ENCODE measurements around the gene ABCA1.
"Not testable (repeated sequence)": the region's sequence is repeated elsewhere in the genome, so short reads cannot be mapped to it uniquely, and the experiment has no call there.

The ABCA1 gene

GRCh38 chr9:104855807-104856206, 72.1 kb downstream of the ABCA1 start:
- Histone ChIP-seq H3K14ac (ENCODE audit: low read length) (no peak overlapping the region), H3K4me1 (ENCODE audit: control insufficient read depth in 2 of 2, insufficient read depth in 1 of 2, low read depth in 1 of 2, low read length in 2 of 2) (peaks cover 0 to 2% of the 10 kb centered on the region in 2 donors), H3K4me3 (ENCODE audit: low read length in 2 of 2) (no peak overlapping the region), H3K4me2 (ENCODE audit: insufficient read depth, low read length, poor library complexity, severe bottlenecking) (no peak overlapping the region), H2AK5ac (ENCODE audit: low read depth, low read length) (no peak overlapping the region), H3K4ac (ENCODE audit: low read length) (no peak overlapping the region), H3K27me3 (ENCODE audit: control insufficient read depth in 3 of 3, insufficient read depth in 3 of 3, low read depth in 1 of 3, low read length in 3 of 3) (no peaks in the 10 kb centered on the region), H4K91ac (ENCODE audit: low read depth, low read length, poor library complexity) (no peak overlapping the region), H4K8ac (ENCODE audit: low read depth, low read length) (no peak overlapping the region), H3K9ac (ENCODE audit: low read depth, low read length, poor library complexity) (no peak overlapping the region), H3K23ac (ENCODE audit: low read depth, low read length, poor library complexity) (no peak overlapping the region), H2AFZ (ENCODE audit: low read length) (no peak overlapping the region), H3K79me1 (ENCODE audit: low read depth, low read length) (no peaks in the 10 kb centered on the region), H3K18ac (ENCODE audit: low read length) (no peak overlapping the region), H2BK15ac (ENCODE audit: low read length) (no peak overlapping the region), H3K27ac (replicated peaks; ENCODE audit: low read length) (no peak overlapping the region), H2BK120ac (ENCODE audit: low read depth, low read length) (no peak overlapping the region), H2BK12ac (ENCODE audit: low read length) (no peak overlapping the region), H3K9me3 (replicated peaks in 1 of 2; ENCODE audit: control insufficient read depth in 2 of 2, insufficient read depth in 1 of 2, low read depth in 1 of 2, low read length in 2 of 2) (no peaks in the 10 kb centered on the region), H2BK5ac (ENCODE audit: low read length) (no peak overlapping the region), H3K36me3 (replicated peaks in 1 of 2; ENCODE audit: control insufficient read depth in 2 of 2, insufficient read depth in 2 of 2, low read length in 2 of 2) (peaks cover 9 to 80% of the 10 kb centered on the region in 2 donors)
- WGBS, 2 donors (ENCODE audit: extremely low coverage in 2 of 2, insufficient read length in 2 of 2, insufficient replicate concordance in 1 of 2), result no CpG with 5 or more reads among the region's 3 CpGs
- DNase-seq (ENCODE audit: low spot score), result no peak

- peaks cover 9 to 75% of the 10 kb centered on the region in 2 donors for H3K36me3 ChIP-seq (replicated peaks in 1 of 2; ENCODE audit: control insufficient read depth in 2 of 2, insufficient read depth in 2 of 2, low read length in 2 of 2)
- H3K4me1 ChIP-seq (ENCODE audit: control insufficient read depth in 2 of 2, insufficient read depth in 1 of 2, low read depth in 1 of 2, low read length in 2 of 2); H3K27ac ChIP-seq (replicated peaks; ENCODE audit: low read length); H3K9ac ChIP-seq (ENCODE audit: low read depth, low read length, poor library complexity); DNase-seq (ENCODE audit: low spot score); H2BK5ac ChIP-seq (ENCODE audit: low read length); H3K79me1 ChIP-seq (ENCODE audit: low read depth, low read length); H3K9me3 ChIP-seq (replicated peaks in 1 of 2; ENCODE audit: control insufficient read depth in 2 of 2, insufficient read depth in 1 of 2, low read depth in 1 of 2, low read length in 2 of 2); H2BK120ac ChIP-seq (ENCODE audit: low read depth, low read length); H4K8ac ChIP-seq (ENCODE audit: low read depth, low read length); H3K4me3 ChIP-seq (ENCODE audit: low read length in 2 of 2); H3K27me3 ChIP-seq (ENCODE audit: control insufficient read depth in 3 of 3, insufficient read depth in 3 of 3, low read depth in 1 of 3, low read length in 3 of 3); H4K91ac ChIP-seq (ENCODE audit: low read depth, low read length, poor library complexity); H2AFZ ChIP-seq (ENCODE audit: low read length); H2BK12ac ChIP-seq (ENCODE audit: low read length); H3K4me2 ChIP-seq (ENCODE audit: insufficient read depth, low read length, poor library complexity, severe bottlenecking); H2BK15ac ChIP-seq (ENCODE audit: low read length); H3K18ac ChIP-seq (ENCODE audit: low read length); H3K23ac ChIP-seq (ENCODE audit: low read depth, low read length, poor library complexity); H2AK5ac ChIP-seq (ENCODE audit: low read depth, low read length); H3K14ac ChIP-seq (ENCODE audit: low read length); H3K4ac ChIP-seq (ENCODE audit: low read length): not testable (repeated sequence)
- WGBS, 2 donors (ENCODE audit: extremely low coverage in 2 of 2, insufficient read length in 2 of 2, insufficient replicate concordance in 1 of 2), result no CpG with 5 or more reads among the region's 7 CpGs
Measured at GRCh38 chr9:104855258-104855657, 72.7 kb downstream of the ABCA1 start.

DNA sequence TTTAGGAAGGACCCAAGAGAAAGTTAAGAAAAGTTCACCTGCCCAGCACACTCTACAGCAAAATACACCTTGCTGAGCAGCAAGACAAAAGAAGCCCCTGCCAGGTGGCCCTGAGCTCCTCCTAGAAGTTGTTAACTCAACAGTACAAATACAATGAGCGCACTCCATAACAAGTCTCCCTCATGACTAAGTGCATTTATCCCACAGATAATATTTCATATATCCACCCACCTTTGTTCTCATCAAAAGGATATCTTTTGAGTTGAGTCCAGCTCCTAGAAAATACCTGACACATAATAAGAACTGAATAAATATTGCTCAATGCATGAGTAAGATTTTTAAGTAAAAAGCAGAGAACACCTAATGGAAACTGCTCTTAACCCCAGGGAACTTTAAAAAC, 73.3 kb downstream of the ABCA1 start:
- Histone ChIP-seq H3K14ac (ENCODE audit: low read length) (no peak overlapping the region), H3K27me3 (ENCODE audit: control insufficient read depth in 3 of 3, insufficient read depth in 3 of 3, low read depth in 1 of 3, low read length in 3 of 3) (no peaks in the 10 kb centered on the region), H3K18ac (ENCODE audit: low read length) (no peak overlapping the region), H4K8ac (ENCODE audit: low read depth, low read length) (no peak overlapping the region), H3K23ac (ENCODE audit: low read depth, low read length, poor library complexity) (no peak overlapping the region), H2BK15ac (ENCODE audit: low read length) (no peak overlapping the region), H3K4me1 (ENCODE audit: control insufficient read depth in 2 of 2, insufficient read depth in 1 of 2, low read depth in 1 of 2, low read length in 2 of 2) (peaks cover 0 to 2% of the 10 kb centered on the region in 2 donors), H3K4ac (ENCODE audit: low read length) (no peak overlapping the region), H3K79me1 (ENCODE audit: low read depth, low read length) (no peaks in the 10 kb centered on the region), H3K9me3 (replicated peaks in 1 of 2; ENCODE audit: control insufficient read depth in 2 of 2, insufficient read depth in 1 of 2, low read depth in 1 of 2, low read length in 2 of 2) (no peaks in the 10 kb centered on the region), H2AFZ (ENCODE audit: low read length) (no peak overlapping the region), H3K27ac (replicated peaks; ENCODE audit: low read length) (no peak overlapping the region), H2AK5ac (ENCODE audit: low read depth, low read length) (no peak overlapping the region), H3K9ac (ENCODE audit: low read depth, low read length, poor library complexity) (no peak overlapping the region), H3K4me3 (ENCODE audit: low read length in 2 of 2) (no peak overlapping the region), H3K36me3 (replicated peaks in 1 of 2; ENCODE audit: control insufficient read depth in 2 of 2, insufficient read depth in 2 of 2, low read length in 2 of 2) (peaks cover 9 to 75% of the 10 kb centered on the region in 2 donors), H2BK12ac (ENCODE audit: low read length) (no peak overlapping the region), H3K4me2 (ENCODE audit: insufficient read depth, low read length, poor library complexity, severe bottlenecking) (no peak overlapping the region), H2BK120ac (ENCODE audit: low read depth, low read length) (no peak overlapping the region), H2BK5ac (ENCODE audit: low read length) (no peak overlapping the region), H4K91ac (ENCODE audit: low read depth, low read length, poor library complexity) (no peak overlapping the region)
- no peak for DNase-seq (ENCODE audit: low spot score)
- WGBS, 2 donors (ENCODE audit: extremely low coverage in 2 of 2, insufficient read length in 2 of 2, insufficient replicate concordance in 1 of 2), result no CpG with 5 or more reads among the region's 1 CpG

DNA sequence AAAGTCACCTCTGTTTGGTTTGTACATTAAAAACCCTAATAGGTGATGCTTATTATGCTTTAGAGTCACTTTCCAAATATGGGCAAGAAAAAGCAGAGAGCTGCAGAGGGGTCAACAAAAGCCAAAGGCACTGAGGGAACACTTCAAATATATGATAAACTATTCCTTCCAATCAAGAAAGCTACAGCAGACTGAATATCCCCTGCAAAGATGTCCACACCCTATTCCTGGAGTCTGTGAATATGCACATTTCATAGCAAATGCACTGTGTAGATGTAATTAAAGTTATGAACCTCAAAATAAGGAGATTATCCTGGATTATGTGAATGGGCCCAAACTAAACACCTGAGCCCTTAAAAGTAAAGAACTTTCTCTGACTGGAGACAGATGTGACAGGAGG, 74.3 kb downstream of the ABCA1 start:
- Histone ChIP-seq H2BK15ac (ENCODE audit: low read length) (no peak overlapping the region), H3K36me3 (replicated peaks in 1 of 2; ENCODE audit: control insufficient read depth in 2 of 2, insufficient read depth in 2 of 2, low read length in 2 of 2) (peaks cover 8 to 72% of the 10 kb centered on the region in 2 donors), H3K4ac (ENCODE audit: low read length) (no peak overlapping the region), H3K4me3 (ENCODE audit: low read length in 2 of 2) (no peak overlapping the region), H3K23ac (ENCODE audit: low read depth, low read length, poor library complexity) (no peak overlapping the region), H3K4me1 (ENCODE audit: control insufficient read depth in 2 of 2, insufficient read depth in 1 of 2, low read depth in 1 of 2, low read length in 2 of 2) (peaks cover 0 to 2% of the 10 kb centered on the region in 2 donors), H4K91ac (ENCODE audit: low read depth, low read length, poor library complexity) (no peak overlapping the region), H2BK120ac (ENCODE audit: low read depth, low read length) (no peak overlapping the region), H2AFZ (ENCODE audit: low read length) (no peak overlapping the region), H3K79me1 (ENCODE audit: low read depth, low read length) (no peaks in the 10 kb centered on the region), H3K14ac (ENCODE audit: low read length) (no peak overlapping the region), H2AK5ac (ENCODE audit: low read depth, low read length) (no peak overlapping the region), H3K18ac (ENCODE audit: low read length) (no peak overlapping the region), H3K4me2 (ENCODE audit: insufficient read depth, low read length, poor library complexity, severe bottlenecking) (no peak overlapping the region), H3K9ac (ENCODE audit: low read depth, low read length, poor library complexity) (no peak overlapping the region), H2BK5ac (ENCODE audit: low read length) (no peak overlapping the region), H3K27ac (replicated peaks; ENCODE audit: low read length) (no peak overlapping the region), H2BK12ac (ENCODE audit: low read length) (no peak overlapping the region), H3K9me3 (replicated peaks in 1 of 2; ENCODE audit: control insufficient read depth in 2 of 2, insufficient read depth in 1 of 2, low read depth in 1 of 2, low read length in 2 of 2) (no peaks in the 10 kb centered on the region), H3K27me3 (ENCODE audit: control insufficient read depth in 3 of 3, insufficient read depth in 3 of 3, low read depth in 1 of 3, low read length in 3 of 3) (no peaks in the 10 kb centered on the region), H4K8ac (ENCODE audit: low read depth, low read length) (no peak overlapping the region)
- DNase-seq (ENCODE audit: low spot score), result no peak

Measured in neuronal stem cell (in vitro differentiated cells).